Measurements from ENCODE around the gene RNF4.

- TF ChIP-seq CTCF (IDR thresholded peaks at IDR 0.05; ENCODE audit: insufficient read depth, low read depth, low read length): no peak
- no peak for TF ChIP-seq EZH2 (IDR thresholded peaks at IDR 0.05; ENCODE audit: insufficient read depth, low read length)
Measured at GRCh38 chr4:2424581-2424980, 44.3 kb upstream of the RNF4 start.
